PC-9 (cell line): ENCODE measurements around the gene COPZ1. TPM values are rescaled to one million over a fixed set of nuclear protein-coding genes. Genes with fewer than 3 reads are reported as not detected.

ENCODE experiments used
- BruUV-seq: library from RNA; stranded (reverse); fragments of 400-500 nt; replicated peaks from 2 replicates; lab custom pipeline; 2021; lab: Mats Ljungman, UMichigan
- CTCF ChIA-PET: fragments of 300-600 bp; sonication (Branson Sonifier 250); formaldehyde crosslinking; loops from one replicate; lab custom pipeline; 2022; ENCODE audit warnings: antibody characterized with exemption; lab: Charles Lee
- POLR2A ChIA-PET: fragments of 300-600 bp; sonication (Branson Sonifier 250); formaldehyde crosslinking; loops from one replicate; lab custom pipeline; 2022; ENCODE audit warnings: antibody characterized with exemption; ENCODE audit not compliant: unreplicated experiment; lab: Charles Lee
- DNase-seq, 2 experiments: peaks; one replicate each; pipeline versions ENCODE4 v3.0.0 to v3.0.0-alpha.2; 2015 to 2022; ENCODE audit warnings: mixed read lengths in 1 of 2
- H2AFZ ChIP-seq: fragments of 200-600 bp; sonication (generic); 2 replicates; pipeline ENCODE4 v1.8.1; 2017; ENCODE audit warnings: antibody characterized with exemption
- H3F3A ChIP-seq: fragments of 200-600 bp; sonication (generic); 2 replicates; pipeline ENCODE4 v1.8.1; 2017; ENCODE audit warnings: antibody characterized with exemption, mild to moderate bottlenecking, low read depth; ENCODE audit not compliant: insufficient read depth
- H3K27ac ChIP-seq: fragments of 200-600 bp; sonication (generic); 2 replicates; pipeline ENCODE4 v1.6.1; 2016; ENCODE audit warnings: mixed run types
- H3K27me3 ChIP-seq: fragments of 200-600 bp; sonication (generic); 2 replicates; pipeline ENCODE4 v1.6.1; 2016; ENCODE audit warnings: low read depth, mixed run types; ENCODE audit not compliant: insufficient read depth
- H3K36me3 ChIP-seq: fragments of 200-600 bp; sonication (generic); 2 replicates; pipeline ENCODE4 v1.6.1; 2016; ENCODE audit warnings: low read depth, mixed run types
- H3K4me1 ChIP-seq: fragments of 200-600 bp; sonication (generic); replicated peaks from 2 replicates; pipeline ENCODE4 v1.6.1; 2016; ENCODE audit warnings: mixed run types; ENCODE audit not compliant: insufficient read depth
- H3K4me2 ChIP-seq: fragments of 200-600 bp; sonication (generic); 2 replicates; pipeline ENCODE4 v1.6.1; 2017; ENCODE audit warnings: mixed run types
- H3K4me3 ChIP-seq: fragments of 200-600 bp; sonication (generic); 2 replicates; pipeline ENCODE4 v1.6.1; 2016; ENCODE audit warnings: mixed run types
- H3K79me2 ChIP-seq: fragments of 200-600 bp; sonication (generic); 2 replicates; pipeline ENCODE4 v1.6.1; 2017; ENCODE audit warnings: low read depth, mixed run types
- H3K9me2 ChIP-seq: fragments of 200-600 bp; sonication (generic); 2 replicates; pipeline ENCODE4 v1.8.1; 2017; ENCODE audit warnings: mild to moderate bottlenecking; ENCODE audit not compliant: insufficient read depth
- H3K9me3 ChIP-seq: fragments of 200-600 bp; sonication (generic); 2 replicates; pipeline ENCODE4 v1.8.1; 2016; ENCODE audit warnings: low read depth; ENCODE audit not compliant: insufficient read depth
- H4K20me1 ChIP-seq: fragments of 200-600 bp; sonication (generic); 2 replicates; pipeline ENCODE4 v1.8.1; 2017; ENCODE audit not compliant: insufficient read depth
- EZH2 ChIP-seq: fragments of 200-600 bp; sonication (generic); IDR thresholded peaks from 2 replicates; pipeline ENCODE4 v1.8.0; 2017; ENCODE audit warnings: antibody characterized with exemption, low read depth
- intact Hi-C: fragments of 100-400 bp; cut with micrococcal nuclease; formaldehyde crosslinking; loops from one replicate; pipeline ENCODE4 v1.10.0; 2022; ENCODE audit not compliant: unreplicated experiment
- total RNA-seq: library from RNA; stranded (reverse); gene quantifications from 2 replicates; pipeline ENCODE4 v1.2.3, GENCODE V29; 2021
- TF ChIP-seq, protein P1 (sequence below): fragments of 200-600 bp; sonication (generic); conservative IDR thresholded peaks from 2 replicates; pipeline ENCODE4 v1.6.1; 2017; ENCODE audit warnings: mixed run types, antibody characterized with exemption, mild to moderate bottlenecking, moderate library complexity

Gene COPZ1
- total RNA-seq, 1 experiment from 2014 or later = 232 TPM

- H3K9me3 ChIP-seq = no peaks in the 10 kb centered on the region
- H3K27ac ChIP-seq = no peak overlapping the region
- ChIA-PET POLR2A (no interaction called here), CTCF (interaction anchor here (0.7 to 2.1 kb wide), 3 partner anchors 10 to 374 kb away, joined by 3 to 19 read pairs (median 3); no protein-coding TSS in a partner anchor)
- no peaks in the 10 kb centered on the region for H4K20me1 ChIP-seq
- H3K4me2 ChIP-seq = peak overlapping the region; percentile 89
- DNase-seq = no peak
- no TSS peak for BruUV-seq
- H3K36me3 ChIP-seq = no peaks in the 10 kb centered on the region
- no peaks in the 10 kb centered on the region for H3K9me2 ChIP-seq
- no peak overlapping the region for H2AFZ ChIP-seq
- no peak for TF ChIP-seq EZH2
- TF ChIP-seq, protein P1, sequence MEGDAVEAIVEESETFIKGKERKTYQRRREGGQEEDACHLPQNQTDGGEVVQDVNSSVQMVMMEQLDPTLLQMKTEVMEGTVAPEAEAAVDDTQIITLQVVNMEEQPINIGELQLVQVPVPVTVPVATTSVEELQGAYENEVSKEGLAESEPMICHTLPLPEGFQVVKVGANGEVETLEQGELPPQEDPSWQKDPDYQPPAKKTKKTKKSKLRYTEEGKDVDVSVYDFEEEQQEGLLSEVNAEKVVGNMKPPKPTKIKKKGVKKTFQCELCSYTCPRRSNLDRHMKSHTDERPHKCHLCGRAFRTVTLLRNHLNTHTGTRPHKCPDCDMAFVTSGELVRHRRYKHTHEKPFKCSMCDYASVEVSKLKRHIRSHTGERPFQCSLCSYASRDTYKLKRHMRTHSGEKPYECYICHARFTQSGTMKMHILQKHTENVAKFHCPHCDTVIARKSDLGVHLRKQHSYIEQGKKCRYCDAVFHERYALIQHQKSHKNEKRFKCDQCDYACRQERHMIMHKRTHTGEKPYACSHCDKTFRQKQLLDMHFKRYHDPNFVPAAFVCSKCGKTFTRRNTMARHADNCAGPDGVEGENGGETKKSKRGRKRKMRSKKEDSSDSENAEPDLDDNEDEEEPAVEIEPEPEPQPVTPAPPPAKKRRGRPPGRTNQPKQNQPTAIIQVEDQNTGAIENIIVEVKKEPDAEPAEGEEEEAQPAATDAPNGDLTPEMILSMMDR = no peak
- intact Hi-C loops = loop anchor here (1.0 to 10.0 kb wide), 2 partner anchors 10 to 115 kb away; no protein-coding TSS in a partner anchor
- H3K4me3 ChIP-seq = peak overlapping the region; percentile 57; the same call in 1 of the 2 replicates
- H3F3A ChIP-seq = peaks cover 23% of the 10 kb centered on the region; the same call in 1 of the 2 replicates
- H3K27me3 ChIP-seq = no peaks in the 10 kb centered on the region
- H3K4me1 ChIP-seq = peaks cover 20% of the 10 kb centered on the region
- H3K79me2 ChIP-seq = no peaks in the 10 kb centered on the region
These were observed 44.7 kb downstream of the COPZ1 start for GRCh38 chr12:54369597-54370131.

- Histone ChIP-seq H3K4me1 (peaks cover 26% of the 10 kb centered on the region), H3K36me3 (no peaks in the 10 kb centered on the region), H3K9me3 (no peaks in the 10 kb centered on the region), H3K27me3 (no peaks in the 10 kb centered on the region), H3F3A (peaks cover 23% of the 10 kb centered on the region; the same call in 1 of the 2 replicates), H2AFZ (no peak overlapping the region), H3K9me2 (no peaks in the 10 kb centered on the region), H4K20me1 (no peaks in the 10 kb centered on the region), H3K4me3 (peak overlapping the region; percentile 57; the same call in 1 of the 2 replicates), H3K27ac (no peak overlapping the region), H3K79me2 (no peaks in the 10 kb centered on the region), H3K4me2 (peak overlapping the region; percentile 89)
- TF ChIP-seq, protein P1 = peak; percentile 87
- no peak for TF ChIP-seq EZH2
- ChIA-PET CTCF (interaction anchor here (0.6 to 2.1 kb wide), 5 partner anchors 10 to 375 kb away, joined by 3 to 19 read pairs (median 3); no protein-coding TSS in a partner anchor), POLR2A (no interaction called here)
- no TSS peak for BruUV-seq
- intact Hi-C loops = no loop called here
- DNase-seq = peak; percentile 56 to 83
These were observed 45.3 kb downstream of the COPZ1 start for GRCh38 chr12:54370171-54370730.

DNA sequence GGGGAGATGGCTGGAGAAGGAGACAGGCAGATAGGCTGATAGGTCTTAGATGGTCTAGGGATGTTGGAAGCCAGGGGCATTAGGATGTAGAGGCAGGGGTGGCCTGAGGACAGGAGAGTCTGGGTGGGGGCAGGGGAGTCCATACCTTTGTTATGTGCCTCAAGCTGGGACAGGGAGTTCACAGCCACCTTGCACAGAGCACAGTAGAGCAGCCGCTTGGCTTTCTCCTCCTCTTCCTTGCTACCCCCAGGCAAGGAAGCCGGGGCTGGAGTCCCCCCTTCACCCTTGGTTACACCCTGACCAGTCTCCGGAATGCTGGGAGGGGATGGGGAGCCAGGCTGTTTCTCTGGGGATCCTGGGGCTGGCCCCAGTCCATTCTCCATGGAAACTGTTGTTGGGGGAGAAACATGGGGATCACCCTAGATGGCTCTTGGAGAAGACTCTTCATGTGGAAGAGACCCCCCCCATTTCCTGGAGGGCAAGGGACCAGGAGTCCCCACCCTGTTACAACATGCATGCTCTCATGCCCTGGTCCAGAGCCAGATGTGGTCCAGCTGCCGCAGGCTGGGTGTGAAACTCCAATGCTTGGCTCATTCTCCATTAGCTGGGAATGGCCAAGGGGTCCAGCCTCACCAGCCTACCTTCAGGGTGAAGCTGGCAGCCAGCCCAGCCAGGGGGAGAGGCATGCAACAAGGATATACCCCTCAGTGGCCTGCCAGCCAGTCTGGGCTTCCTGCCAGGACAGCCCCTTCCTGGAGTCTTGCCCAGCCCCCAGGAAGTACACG, 46.6 kb downstream of the COPZ1 start:
- H3K79me2 ChIP-seq = no peaks in the 10 kb centered on the region
- H3K4me1 ChIP-seq = peaks cover 27% of the 10 kb centered on the region
- peaks cover 23% of the 10 kb centered on the region; the same call in 1 of the 2 replicates for H3F3A ChIP-seq
- no peak overlapping the region for H3K4me3 ChIP-seq
- BruUV-seq = no TSS peak
- TF ChIP-seq, protein P1 = no peak
- TF ChIP-seq EZH2 = no peak
- no peak overlapping the region for H2AFZ ChIP-seq
- no peaks in the 10 kb centered on the region for H3K9me3 ChIP-seq
- no peaks in the 10 kb centered on the region for H3K36me3 ChIP-seq
- no peak for DNase-seq
- no peaks in the 10 kb centered on the region for H4K20me1 ChIP-seq
- no peaks in the 10 kb centered on the region for H3K27me3 ChIP-seq
- POLR2A ChIA-PET = no interaction called here
- H3K4me2 ChIP-seq = no peak overlapping the region
- intact Hi-C loops = no loop called here
- CTCF ChIA-PET = interaction anchor here (1.3 to 2.1 kb wide), 2 partner anchors 8 to 10 kb away, joined by 3 to 19 read pairs; no protein-coding TSS in a partner anchor
- H3K27ac ChIP-seq = no peak overlapping the region
- no peaks in the 10 kb centered on the region for H3K9me2 ChIP-seq
